ENCODE results near the gene MAP3K14.

DNA sequence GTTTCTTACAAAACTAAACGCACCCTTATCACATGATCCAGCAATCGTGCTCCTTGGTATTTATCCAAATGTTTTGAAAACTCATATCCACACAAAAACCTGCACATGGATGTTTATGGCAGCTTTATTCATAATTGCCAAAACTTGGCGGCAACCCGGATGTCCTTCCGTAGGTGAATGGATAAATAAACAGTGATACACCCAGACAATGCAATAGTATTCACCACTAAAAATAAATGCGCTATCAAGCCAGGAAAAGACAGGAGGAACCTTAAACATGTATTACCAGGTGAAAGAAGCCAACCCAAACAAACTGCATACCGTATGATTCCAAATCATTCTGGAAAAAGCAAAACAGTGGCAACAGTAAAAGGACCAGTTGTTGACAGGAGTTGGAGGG is 64.9 kb downstream of the MAP3K14 start:
- TF ChIP-seq, protein P1, sequence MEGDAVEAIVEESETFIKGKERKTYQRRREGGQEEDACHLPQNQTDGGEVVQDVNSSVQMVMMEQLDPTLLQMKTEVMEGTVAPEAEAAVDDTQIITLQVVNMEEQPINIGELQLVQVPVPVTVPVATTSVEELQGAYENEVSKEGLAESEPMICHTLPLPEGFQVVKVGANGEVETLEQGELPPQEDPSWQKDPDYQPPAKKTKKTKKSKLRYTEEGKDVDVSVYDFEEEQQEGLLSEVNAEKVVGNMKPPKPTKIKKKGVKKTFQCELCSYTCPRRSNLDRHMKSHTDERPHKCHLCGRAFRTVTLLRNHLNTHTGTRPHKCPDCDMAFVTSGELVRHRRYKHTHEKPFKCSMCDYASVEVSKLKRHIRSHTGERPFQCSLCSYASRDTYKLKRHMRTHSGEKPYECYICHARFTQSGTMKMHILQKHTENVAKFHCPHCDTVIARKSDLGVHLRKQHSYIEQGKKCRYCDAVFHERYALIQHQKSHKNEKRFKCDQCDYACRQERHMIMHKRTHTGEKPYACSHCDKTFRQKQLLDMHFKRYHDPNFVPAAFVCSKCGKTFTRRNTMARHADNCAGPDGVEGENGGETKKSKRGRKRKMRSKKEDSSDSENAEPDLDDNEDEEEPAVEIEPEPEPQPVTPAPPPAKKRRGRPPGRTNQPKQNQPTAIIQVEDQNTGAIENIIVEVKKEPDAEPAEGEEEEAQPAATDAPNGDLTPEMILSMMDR (IDR thresholded peaks at IDR 0.05; ENCODE audit: poor library complexity): no peak
- no peak for TF ChIP-seq EZH2phosphoT487 (IDR thresholded peaks at IDR 0.05; ENCODE audit: low read depth, severe bottlenecking, unreplicated experiment)
